BJ (cell line): ENCODE measurements around the gene C6orf120. TPM values are rescaled to one million over a fixed set of nuclear protein-coding genes. Genes with fewer than 3 reads are reported as not detected.
"Not testable (repeated sequence)": the region's sequence is repeated elsewhere in the genome, so short reads cannot be mapped to it uniquely, and the experiment has no call there.

Experiments used
- CTCF ChIA-PET: fragments of 350-600 bp; formaldehyde crosslinking; extraction: SDS; loops from one replicate; lab custom pipeline; 2021; ENCODE audit warnings: antibody characterized with exemption, inconsistent platforms; lab: Yijun Ruan, JAX
- POLR2A ChIA-PET: fragments of 300-600 bp; sonication (Branson Sonifier 250); formaldehyde crosslinking; extraction: SDS; loops from one replicate; lab custom pipeline; 2021; ENCODE audit warnings: antibody characterized with exemption; lab: Charles Lee
- DNase-seq: peaks from one replicate; pipeline ENCODE4 v3.0.0-alpha.2; 2011; ENCODE audit warnings: low read depth
- H3K27me3 ChIP-seq: 2 replicates; pipeline ENCODE4 v1.6.0; 2011; ENCODE audit warnings: low read length; ENCODE audit not compliant: control insufficient read depth, insufficient read depth
- H3K36me3 ChIP-seq: 2 replicates; pipeline ENCODE4 v1.5.1; 2011; ENCODE audit warnings: low read length; ENCODE audit not compliant: control insufficient read depth, insufficient read depth
- H3K4me3 ChIP-seq: 2 replicates; pipeline ENCODE4 v1.5.1; 2011; ENCODE audit warnings: low read depth, mild to moderate bottlenecking, control low read depth, low read length
- CTCF ChIP-seq: IDR thresholded peaks from 2 replicates; pipeline ENCODE4 v1.5.1; 2011; ENCODE audit warnings: low read depth, mild to moderate bottlenecking, control low read depth, inconsistent platforms, low read length, moderate library complexity; ENCODE audit not compliant: insufficient read depth
- polyA plus RNA-seq: library from polyadenylated mRNA; depleted of rRNA; stranded (reverse); fragments of >200 nt; gene quantifications from 2 replicates; pipeline ENCODE4 v1.2.3, GENCODE V29; 2011

C6orf120 gene
- polyA plus RNA-seq, 1 experiment: 13.2 TPM

- ChIA-PET POLR2A (interaction anchor here (0.5 kb wide), 1 partner anchor 140 kb away, joined by 21 read pairs; no protein-coding TSS in a partner anchor), CTCF (no interaction called here)
- Histone ChIP-seq H3K27me3 (no peaks in the 10 kb centered on the region), H3K36me3 (no peaks in the 10 kb centered on the region), H3K4me3 (no peak overlapping the region)
- TF ChIP-seq CTCF: no peak
- no peak for DNase-seq
These were observed 10.7 kb upstream of the C6orf120 start for GRCh38 chr6:169691260-169691659.

- no peaks in the 10 kb centered on the region for H3K36me3 ChIP-seq
- ChIA-PET POLR2A (no interaction called here), CTCF (no interaction called here)
- no peak for DNase-seq
- no peak overlapping the region for H3K4me3 ChIP-seq
- no peak for TF ChIP-seq CTCF
- no peaks in the 10 kb centered on the region for H3K27me3 ChIP-seq
These were observed 9.4 kb upstream of the C6orf120 start for GRCh38 chr6:169692516-169692915.

GRCh38 chr6:169695131-169695530 lies 6.8 kb upstream of the C6orf120 start:
- no peaks in the 10 kb centered on the region for H3K27me3 ChIP-seq
- CTCF ChIA-PET: interaction anchor here (1.6 kb wide), 1 partner anchor 14 kb away, joined by 4 read pairs; no protein-coding TSS in a partner anchor
- no peak for DNase-seq
- H3K36me3 ChIP-seq: no peaks in the 10 kb centered on the region
- H3K4me3 ChIP-seq: no peak overlapping the region
- POLR2A ChIA-PET: interaction anchor here (0.5 kb wide), 1 partner anchor 76 kb away, joined by 3 read pairs; no protein-coding TSS in a partner anchor
- no peak for TF ChIP-seq CTCF

GRCh38 chr6:169697115-169697514 lies 4.8 kb upstream of the C6orf120 start:
- POLR2A ChIA-PET, H3K4me3 ChIP-seq, CTCF ChIA-PET, DNase-seq, H3K36me3 ChIP-seq, H3K27me3 ChIP-seq: not testable (repeated sequence)
- peak; percentile 41 for TF ChIP-seq CTCF

- Histone ChIP-seq H3K36me3 (0 out of 2 replicates have a peak, but pooled peaks cover 1% of the 10 kb centered on the region), H3K4me3 (no peak overlapping the region), H3K27me3 (no peaks in the 10 kb centered on the region)
- no peak for DNase-seq
- ChIA-PET CTCF (interaction anchor here (0.7 to 0.8 kb wide), 2 partner anchors 54 to 437 kb away, joined by 3 to 5 read pairs; no protein-coding TSS in a partner anchor), POLR2A (no interaction called here)
- TF ChIP-seq CTCF: 0 out of 2 replicates have a peak, but pooled peaks have one; percentile 18
These were observed 1.6 kb upstream of the C6orf120 start for GRCh38 chr6:169700296-169700695.
